ENCODE data around the gene IFRD2. TPM values are rescaled to one million over a fixed set of nuclear protein-coding genes. Genes with fewer than 3 reads are reported as not detected.

The IFRD2 gene, protein sequence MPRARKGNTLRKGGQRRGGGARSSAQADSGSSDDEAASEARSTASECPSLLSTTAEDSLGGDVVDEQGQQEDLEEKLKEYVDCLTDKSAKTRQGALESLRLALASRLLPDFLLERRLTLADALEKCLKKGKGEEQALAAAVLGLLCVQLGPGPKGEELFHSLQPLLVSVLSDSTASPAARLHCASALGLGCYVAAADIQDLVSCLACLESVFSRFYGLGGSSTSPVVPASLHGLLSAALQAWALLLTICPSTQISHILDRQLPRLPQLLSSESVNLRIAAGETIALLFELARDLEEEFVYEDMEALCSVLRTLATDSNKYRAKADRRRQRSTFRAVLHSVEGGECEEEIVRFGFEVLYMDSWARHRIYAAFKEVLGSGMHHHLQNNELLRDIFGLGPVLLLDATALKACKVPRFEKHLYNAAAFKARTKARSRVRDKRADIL
- total RNA-seq: 10 to 100 TPM; 37.3 to 85.4 (median 64.9) TPM

DNA sequence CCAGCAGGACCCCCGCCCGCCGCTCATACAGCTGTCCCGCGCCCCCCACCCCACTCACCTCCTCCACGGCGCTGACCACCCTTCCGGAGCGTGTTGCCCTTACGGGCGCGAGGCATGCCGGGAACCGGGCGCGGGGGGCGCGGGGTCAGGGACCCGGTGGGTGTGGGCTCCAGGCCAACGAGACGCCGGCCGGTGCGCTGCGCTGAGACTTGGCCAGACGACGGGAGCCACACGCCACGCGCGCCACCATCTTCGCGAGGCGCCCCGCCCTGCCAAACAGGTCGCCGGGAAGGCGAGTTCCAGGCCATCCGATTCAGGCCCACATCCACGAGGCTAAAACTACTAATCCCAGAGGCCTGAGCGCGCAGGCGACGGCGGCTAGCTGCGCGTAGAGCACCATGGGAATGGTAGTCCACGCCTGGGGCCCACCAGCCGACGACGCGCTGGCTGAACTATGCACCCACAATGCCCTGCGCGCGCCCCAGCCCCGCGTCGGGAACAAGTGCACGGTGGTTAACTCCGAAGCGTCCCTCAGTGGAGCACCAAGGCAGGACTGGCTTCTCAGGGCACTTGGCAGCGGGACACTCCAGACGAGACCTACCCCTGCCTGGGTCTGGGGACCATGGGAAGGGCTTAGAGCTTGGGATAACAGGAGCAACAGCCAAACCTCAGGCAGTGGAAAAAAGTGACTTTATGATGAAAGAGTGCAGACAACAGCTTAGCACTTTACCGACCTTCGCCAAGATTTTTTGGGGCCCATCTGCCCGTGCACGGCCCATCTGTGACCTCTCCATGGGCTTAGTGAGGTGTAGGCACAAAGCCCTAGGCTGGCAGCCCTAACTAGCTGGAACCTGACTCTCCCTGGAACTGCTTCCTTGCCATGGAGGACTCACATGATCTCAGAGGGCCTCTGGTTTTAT lies at the start of gene IFRD2:
IFRD2 (minus strand) TSS at position 271 of the 920 bp plus-strand sequence; CDS start at position 116, 155 bp downstream.
- H3K36me3 ChIP-seq: peaks cover 0 to 43% of the 10 kb centered on the region in 2 donors
- H3K27me3 ChIP-seq: no peaks in the 10 kb centered on the region
- ATAC-seq: peak; percentile 98
- peak within 1 kb of the TSS; percentile 69 to 93 (median 90) for H3K27ac ChIP-seq
- WGBS, 2 donors (ENCODE audit: low coverage in 1 of 2): no CpG with 5 or more reads among the region's 67 CpGs
- no peaks in the 10 kb centered on the region for H3K9me3 ChIP-seq
- peak; percentile 40 to 70 for TF ChIP-seq POLR2A (IDR thresholded peaks at IDR 0.05)
- TF ChIP-seq POLR2AphosphoS5 (IDR thresholded peaks at IDR 0.05): peak; percentile 88
- TF ChIP-seq, protein P1, sequence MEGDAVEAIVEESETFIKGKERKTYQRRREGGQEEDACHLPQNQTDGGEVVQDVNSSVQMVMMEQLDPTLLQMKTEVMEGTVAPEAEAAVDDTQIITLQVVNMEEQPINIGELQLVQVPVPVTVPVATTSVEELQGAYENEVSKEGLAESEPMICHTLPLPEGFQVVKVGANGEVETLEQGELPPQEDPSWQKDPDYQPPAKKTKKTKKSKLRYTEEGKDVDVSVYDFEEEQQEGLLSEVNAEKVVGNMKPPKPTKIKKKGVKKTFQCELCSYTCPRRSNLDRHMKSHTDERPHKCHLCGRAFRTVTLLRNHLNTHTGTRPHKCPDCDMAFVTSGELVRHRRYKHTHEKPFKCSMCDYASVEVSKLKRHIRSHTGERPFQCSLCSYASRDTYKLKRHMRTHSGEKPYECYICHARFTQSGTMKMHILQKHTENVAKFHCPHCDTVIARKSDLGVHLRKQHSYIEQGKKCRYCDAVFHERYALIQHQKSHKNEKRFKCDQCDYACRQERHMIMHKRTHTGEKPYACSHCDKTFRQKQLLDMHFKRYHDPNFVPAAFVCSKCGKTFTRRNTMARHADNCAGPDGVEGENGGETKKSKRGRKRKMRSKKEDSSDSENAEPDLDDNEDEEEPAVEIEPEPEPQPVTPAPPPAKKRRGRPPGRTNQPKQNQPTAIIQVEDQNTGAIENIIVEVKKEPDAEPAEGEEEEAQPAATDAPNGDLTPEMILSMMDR (IDR thresholded peaks at IDR 0.05): no peak
- TF ChIP-seq EP300 (IDR thresholded peaks at IDR 0.05): no peak
- peak within 1 kb of the TSS; percentile 97 to 100 for H3K4me3 ChIP-seq
- peaks cover 0 to 32% (median 14%) of the 10 kb centered on the region in 3 donors for H3K4me1 ChIP-seq

DNA sequence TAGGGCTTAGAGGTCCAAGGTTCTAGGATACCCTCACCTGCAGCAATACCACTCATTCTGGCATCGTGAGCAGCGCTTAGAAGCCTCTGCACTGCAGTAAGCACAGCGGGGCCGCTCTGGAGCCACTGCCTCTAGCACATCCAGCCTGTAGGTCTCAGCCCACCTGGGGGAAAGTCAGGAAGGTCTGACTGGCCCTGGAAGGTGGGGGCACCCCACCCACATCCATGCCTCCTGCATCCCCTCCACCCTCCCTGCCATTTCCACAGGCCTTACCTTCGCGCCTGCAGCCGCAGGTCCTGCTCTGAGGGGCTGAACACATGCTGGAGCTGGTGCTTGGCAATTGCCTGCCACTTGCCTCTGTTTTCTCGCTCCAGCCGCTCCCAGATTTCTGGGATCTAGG lies 49.3 kb upstream of the IFRD2 start:
- Histone ChIP-seq H3K9me3 (no peaks in the 10 kb centered on the region), H3K27me3 (no peaks in the 10 kb centered on the region), H3K4me1 (peaks cover 0 to 66% (median 36%) of the 10 kb centered on the region in 3 donors), H3K27ac (peak overlapping the region in 3 of 4 donors; percentile 91 to 99 (median 94)), H3K4me3 (peak overlapping the region in 1 of 2 donors; percentile 65), H3K36me3 (no peaks in the 10 kb centered on the region)
- TF ChIP-seq POLR2AphosphoS5 (IDR thresholded peaks at IDR 0.05): no peak
- TF ChIP-seq, protein P1 (IDR thresholded peaks at IDR 0.05): no peak
- TF ChIP-seq EP300 (IDR thresholded peaks at IDR 0.05): no peak
- TF ChIP-seq POLR2A (IDR thresholded peaks at IDR 0.05): no peak
- ATAC-seq: no peak
- no CpG with 5 or more reads among the region's 9 CpGs for WGBS, 2 donors (ENCODE audit: low coverage in 1 of 2)

DNA sequence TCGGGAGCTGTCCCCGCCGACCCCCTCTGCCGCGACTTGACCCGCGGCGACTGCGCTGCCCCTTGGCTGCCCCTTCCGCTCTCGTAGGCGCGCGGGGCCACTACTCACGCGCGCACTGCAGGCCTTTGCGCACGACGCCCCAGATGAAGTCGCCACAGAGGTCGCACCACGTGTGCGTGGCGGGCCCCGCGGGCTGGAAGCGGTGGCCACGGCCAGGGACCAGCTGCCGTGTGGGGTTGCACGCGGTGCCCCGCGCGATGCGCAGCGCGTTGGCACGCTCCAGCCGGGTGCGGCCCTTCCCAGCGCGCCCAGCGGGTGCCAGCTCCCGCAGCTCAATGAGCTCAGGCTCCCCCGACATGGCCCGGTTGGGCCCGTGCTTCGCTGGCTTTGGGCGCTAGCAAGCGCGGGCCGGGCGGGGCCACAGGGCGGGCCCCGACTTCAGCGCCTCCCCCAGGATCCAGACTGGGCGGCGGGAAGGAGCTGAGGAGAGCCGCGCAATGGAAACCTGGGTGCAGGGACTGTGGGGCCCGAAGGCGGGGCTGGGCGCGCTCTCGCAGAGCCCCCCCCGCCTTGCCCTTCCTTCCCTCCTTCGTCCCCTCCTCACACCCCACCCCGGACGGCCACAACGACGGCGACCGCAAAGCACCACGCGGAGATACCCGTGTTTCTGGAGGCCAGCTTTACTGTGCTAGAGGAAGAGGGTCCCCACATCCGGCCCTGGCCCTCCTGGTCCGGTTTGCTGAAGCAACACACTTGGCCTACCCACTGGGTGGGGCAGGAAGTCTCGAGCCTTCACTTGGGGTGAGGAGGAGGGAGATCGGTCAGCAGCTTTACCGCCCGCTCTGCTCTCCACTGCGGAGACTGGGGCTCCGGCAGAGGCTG lies 48.5 kb upstream of the IFRD2 start, which contains the start of gene RASSF1:
RASSF1 (minus strand) TSS at position 389 of the 882 bp plus-strand sequence; CDS start at position 358, 31 bp downstream.
- no CpG with 5 or more reads among the region's 85 CpGs for WGBS, 2 donors (ENCODE audit: low coverage in 1 of 2)

DNA sequence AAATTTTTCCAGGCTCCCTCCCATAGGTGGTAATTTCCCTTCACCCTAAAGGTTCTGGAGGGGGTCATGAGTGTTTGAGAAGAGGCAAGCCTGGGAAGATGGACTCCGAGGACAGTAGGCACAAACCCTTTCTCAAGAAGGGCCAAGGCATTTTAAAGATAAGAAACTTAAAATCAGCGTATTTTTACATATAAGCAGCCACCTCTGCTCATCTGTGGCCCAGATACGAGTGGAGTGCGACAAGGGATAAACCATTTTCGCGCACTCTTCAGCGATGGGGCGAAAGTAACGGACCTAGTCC lies 47.9 kb upstream of the IFRD2 start:
- H3K9me3 ChIP-seq: no peaks in the 10 kb centered on the region
- no peaks in the 10 kb centered on the region for H3K27me3 ChIP-seq
- peaks cover 0 to 70% (median 38%) of the 10 kb centered on the region in 3 donors for H3K4me1 ChIP-seq
- no peaks in the 10 kb centered on the region for H3K36me3 ChIP-seq
- TF ChIP-seq EP300 (IDR thresholded peaks at IDR 0.05) (no peak), POLR2AphosphoS5 (IDR thresholded peaks at IDR 0.05) (no peak), POLR2A (IDR thresholded peaks at IDR 0.05) (no peak)
- TF ChIP-seq, protein P1 (IDR thresholded peaks at IDR 0.05): no peak
- WGBS, 2 donors (ENCODE audit: low coverage in 1 of 2): 40 to 44% methylated on average over 1 to 5 of the region's 9 CpGs
- no peak for ATAC-seq
- peak overlapping the region; percentile 27 to 65 for H3K4me3 ChIP-seq
- H3K27ac ChIP-seq: peak overlapping the region; percentile 6 to 99 (median 92)

More for the DNA sequence above, 48.5 kb upstream of the IFRD2 start, which contains the start of gene RASSF1:
- no peak for TF ChIP-seq EP300 (IDR thresholded peaks at IDR 0.05)
- peak; percentile 79 to 85 for TF ChIP-seq POLR2A (IDR thresholded peaks at IDR 0.05)
- TF ChIP-seq POLR2AphosphoS5 (IDR thresholded peaks at IDR 0.05): peak; percentile 11
- no peaks in the 10 kb centered on the region for H3K36me3 ChIP-seq
- H3K9me3 ChIP-seq: no peaks in the 10 kb centered on the region
- H3K27me3 ChIP-seq: no peaks in the 10 kb centered on the region
- peak within 1 kb of the TSS; percentile 6 to 99 (median 92) for H3K27ac ChIP-seq
- peaks cover 0 to 70% (median 38%) of the 10 kb centered on the region in 3 donors for H3K4me1 ChIP-seq
- ATAC-seq: peak; percentile 44
- H3K4me3 ChIP-seq: peak within 1 kb of the TSS; percentile 27 to 65

Data from gastroesophageal sphincter (tissue), 4 donors.